Urinary bladder (tissue), 4 donors: ENCODE data around the gene RNF182. TPM values are rescaled to one million over a fixed set of nuclear protein-coding genes. Genes with fewer than 3 reads are reported as not detected.

Source experiments
- DNase-seq: peaks from one replicate; pipeline ENCODE4 v3.0.0-alpha.2; 2015; ENCODE audit errors: extremely low spot score
- H3K27ac ChIP-seq: one replicate; pipeline ENCODE4 v1.5.1; 2013; ENCODE audit warnings: low read depth, mild to moderate bottlenecking, moderate library complexity
- H3K36me3 ChIP-seq: one replicate; pipeline ENCODE4 v1.6.1; 2013; ENCODE audit warnings: mild to moderate bottlenecking, moderate library complexity; ENCODE audit not compliant: insufficient read depth
- H3K4me1 ChIP-seq: one replicate; pipeline ENCODE4 v1.6.1; 2013; ENCODE audit warnings: mild to moderate bottlenecking, moderate library complexity; ENCODE audit not compliant: insufficient read depth
- H3K4me3 ChIP-seq: one replicate; pipeline ENCODE4 v1.5.1; 2013; ENCODE audit warnings: low read depth, low read length
- WGBS: extraction: QIAGEN DNeasy Blood & Tissue Kit; methylation state at CpG from one replicate; pipeline ENCODE4 v1.1.7; 2013; 5-methylcytosine and 5-hydroxymethylcytosine counted together
- polyA plus RNA-seq: library from polyadenylated mRNA; stranded (reverse); fragments of 200-250 nt; gene quantifications from one replicate; pipeline ENCODE4 v1.2.3, GENCODE V29; 2013
- total RNA-seq: library from RNA; depleted of rRNA; stranded (reverse); fragments of >200 nt; gene quantifications from one replicate; pipeline ENCODE4 v1.2.3, GENCODE V29; 2014
- donor health status: healthy with polysubstance abuse.
- donor health status: healthy.

RNF182 gene
- total and polyA plus RNA-seq, 2 donors: 0.19 to 0.90 TPM

DNA sequence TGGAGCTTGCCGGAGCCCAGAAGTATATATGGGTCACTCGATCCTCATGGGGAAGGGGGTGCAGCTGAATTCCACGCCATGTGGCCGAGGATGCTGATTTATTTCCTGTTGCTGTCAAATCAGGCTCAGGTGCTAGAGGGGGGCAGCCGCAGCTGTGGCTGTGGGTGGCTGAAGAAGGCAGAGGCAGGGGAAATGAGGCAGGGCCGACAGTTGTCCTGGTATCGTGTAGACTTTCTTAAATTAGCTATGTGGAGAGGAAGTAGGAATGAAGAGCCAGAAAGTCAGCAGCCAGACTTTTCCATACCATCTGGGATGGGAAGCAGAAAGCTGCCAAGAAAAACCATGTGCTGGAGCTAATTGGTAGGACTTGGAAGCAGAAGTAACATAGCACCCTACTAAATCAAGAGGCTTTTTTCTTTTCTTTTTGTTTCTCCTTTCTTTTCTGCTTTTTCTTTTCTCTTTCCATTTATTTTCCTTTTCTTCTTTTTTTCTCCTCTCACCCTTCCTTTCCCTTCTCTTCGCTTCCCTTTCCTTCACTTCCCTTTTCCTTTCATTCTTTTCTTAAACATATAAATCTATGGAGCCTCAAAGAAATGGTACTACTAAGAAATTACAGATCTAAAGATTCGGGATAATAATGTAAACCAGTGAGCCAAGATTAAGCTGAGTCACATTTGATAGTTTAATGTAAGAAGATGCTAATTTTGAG lies 102.2 kb downstream of the RNF182 start:
- DNase-seq: no peak
- H3K4me3 ChIP-seq: no peak overlapping the region
- H3K27ac ChIP-seq: no peak overlapping the region
- no peaks in the 10 kb centered on the region for H3K36me3 ChIP-seq
- no peaks in the 10 kb centered on the region for H3K4me1 ChIP-seq
- 74% methylated on average over 9 of the region's 9 CpGs for WGBS

DNA sequence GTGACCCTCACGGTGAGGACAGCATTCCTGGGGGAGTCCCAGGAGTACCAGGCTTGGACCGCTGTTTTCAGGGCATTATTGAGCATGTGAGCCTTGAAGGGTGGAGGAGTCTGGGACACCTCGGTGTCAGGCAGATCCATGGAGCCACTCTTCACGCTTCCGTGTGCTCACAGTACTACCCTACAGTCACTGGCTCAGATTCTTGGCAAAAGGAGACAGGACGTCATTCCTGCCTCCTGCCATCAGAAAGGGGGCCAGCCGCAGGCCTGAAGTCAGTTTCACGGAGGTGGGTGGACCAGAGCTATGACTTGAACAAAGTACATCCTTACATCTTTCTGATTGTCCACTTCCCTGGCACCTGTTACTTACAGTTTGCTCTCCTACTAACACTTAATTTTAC lies 103.9 kb downstream of the RNF182 start:
- no peak overlapping the region for H3K4me3 ChIP-seq
- H3K36me3 ChIP-seq: no peaks in the 10 kb centered on the region
- no peak overlapping the region for H3K27ac ChIP-seq
- 81% methylated on average over 8 of the region's 8 CpGs for WGBS
- DNase-seq: no peak
- H3K4me1 ChIP-seq: no peaks in the 10 kb centered on the region

DNA sequence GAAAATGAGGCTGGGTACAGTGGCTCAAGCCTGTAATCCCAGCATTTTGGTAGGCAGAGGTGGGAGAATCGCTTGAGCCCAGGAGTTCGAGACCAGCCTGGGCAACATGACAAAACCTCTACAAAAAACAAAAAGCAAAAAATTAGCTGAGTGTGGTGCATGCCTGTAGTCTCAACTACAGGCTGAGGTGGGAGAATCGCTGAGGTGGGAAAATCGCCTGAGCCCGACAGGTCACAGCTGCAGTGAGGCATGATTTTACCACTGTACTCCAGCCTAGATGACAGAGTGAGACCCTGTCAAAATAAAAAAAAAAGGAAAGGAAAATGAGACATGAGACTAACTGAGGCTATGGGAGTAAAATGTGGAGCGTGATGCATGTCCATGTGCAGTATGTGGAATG lies 104.9 kb downstream of the RNF182 start:
- Histone ChIP-seq H3K36me3 (no peaks in the 10 kb centered on the region), H3K4me3 (no peak overlapping the region), H3K27ac (no peak overlapping the region), H3K4me1 (no peaks in the 10 kb centered on the region)
- DNase-seq: no peak
- 93% methylated on average over 6 of the region's 6 CpGs for whole genome bisulfite sequencing

Other genes starting within 250 kb of the RNF182 start
- gene RANBP9, start 213.1 kb upstream of the RNF182 start, total RNA-seq: 57.2 TPM
- gene RANBP9, start 213.1 kb upstream of the RNF182 start, polyA plus RNA-seq: 26.8 TPM
- 12.9 TPM for gene MCUR1, start 110.4 kb upstream of the RNF182 start, total RNA-seq
- 6.9 TPM for gene MCUR1, start 110.4 kb upstream of the RNF182 start, polyA plus RNA-seq
- gene CD83, start 192.8 kb downstream of the RNF182 start, total RNA-seq: 16.9 TPM
- 1.8 TPM for gene CD83, start 192.8 kb downstream of the RNF182 start, polyA plus RNA-seq